ENCODE data around the gene NUDT19. TPM values are rescaled to one million over a fixed set of nuclear protein-coding genes. Genes with fewer than 3 reads are reported as not detected.
"Not testable (repeated sequence)": the region's sequence is repeated elsewhere in the genome, so short reads cannot be mapped to it uniquely, and the experiment has no call there.

Gene NUDT19
- total and polyA plus RNA-seq, 9 of the 15 experiments (the other 6 are each of a cell fraction or from before 2014, with no cell fraction given), result 9.6 to 38.6 (median 14.4) TPM

DNA sequence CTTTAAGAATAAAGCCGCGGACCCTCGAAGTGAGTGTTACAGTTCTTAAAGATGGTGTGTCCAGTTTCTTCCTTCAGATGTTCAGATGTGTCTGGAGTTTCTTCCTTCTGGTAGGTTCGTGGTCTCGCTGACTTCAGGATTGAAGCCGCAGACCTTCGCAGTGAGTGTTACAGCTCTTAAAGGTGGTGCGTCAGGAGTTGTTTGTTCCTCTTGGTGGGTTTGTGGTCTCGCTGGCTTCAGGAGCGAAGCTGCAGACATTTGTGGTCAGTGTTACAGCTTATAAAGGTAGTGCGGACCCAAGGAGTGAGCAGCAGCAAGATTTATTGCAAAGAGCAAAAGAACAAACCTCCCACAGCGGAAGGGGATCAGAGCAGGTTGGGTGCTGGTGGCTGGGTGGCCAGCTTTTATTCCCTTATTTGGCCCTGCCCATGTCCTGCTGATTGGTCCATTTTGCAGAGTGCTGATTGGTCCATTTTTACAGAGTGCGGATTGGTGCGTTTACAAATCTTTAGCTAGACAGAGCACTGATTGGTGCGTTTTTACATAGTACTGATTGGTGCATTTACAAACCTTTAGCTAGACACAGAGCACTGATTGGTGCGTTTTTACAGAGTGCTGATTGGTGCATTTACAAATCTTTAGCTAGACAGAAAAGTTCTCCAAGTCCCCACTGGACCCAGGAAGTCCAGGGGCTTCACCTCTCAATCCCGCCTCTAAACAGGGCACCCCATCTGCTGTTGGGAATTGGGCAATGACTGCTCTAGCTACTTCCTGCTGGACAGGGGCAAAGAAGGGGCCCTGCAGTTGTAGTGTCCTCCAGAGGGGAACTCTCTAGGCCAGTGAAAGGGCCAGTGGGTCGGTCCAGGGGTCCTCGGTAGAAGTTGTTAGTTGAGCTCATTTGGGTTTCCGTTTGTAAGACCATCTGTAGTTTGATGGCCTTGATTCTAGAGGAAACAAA is 1.8 kb downstream of the NUDT19 start:
- BruUV-seq (replicated peaks), result TSS peak; percentile 94
- Histone ChIP-seq H3K36me3 (ENCODE audit: control insufficient read depth, insufficient read depth, low read length) (peaks cover 44% of the 10 kb centered on the region), H3K27ac (ENCODE audit: extremely low read depth, low read depth, low read length) (peak overlapping the region; percentile 86), H3K4me3 (peak overlapping the region; percentile 73), H3K9ac (ENCODE audit: insufficient read depth in 1 of 2, low read depth in 2 of 2, low read length in 2 of 2) (peak overlapping the region; percentile 89 to 100; a peak in 3 of 4 replicates), H3K9me3 (replicated peaks; ENCODE audit: control insufficient read depth, insufficient read depth, low read depth, low read length) (peaks cover 23% of the 10 kb centered on the region), H3K79me2 (ENCODE audit: control insufficient read depth, insufficient read depth, low read length) (peaks cover 85% of the 10 kb centered on the region), H3K4me1 (replicated peaks in 1 of 2; ENCODE audit: control insufficient read depth in 2 of 2, insufficient read depth in 2 of 2, low read length in 2 of 2) (peaks cover 9 to 22% of the 10 kb centered on the region in 2 experiments; a peak in 4 of 5 replicates), H3K4me2 (ENCODE audit: insufficient read depth, low read length) (peak overlapping the region; percentile 96)
- peak in 1 of 4 experiments; percentile 81 for DNase-seq (ENCODE audit: extremely low read depth in 1 of 4, low spot score in 3 of 4)
- WGBS (ENCODE audit: insufficient coverage, low coverage, missing lambda C conversion rate), result 58% methylated on average over 20 of the region's 20 CpGs
- H3K27me3 ChIP-seq (ENCODE audit: control insufficient read depth in 2 of 2, insufficient read depth in 2 of 2, low read length in 2 of 2); CTCF ChIA-PET (ENCODE audit: low intra/inter-chr PET ratio); FAIRE-seq; H3K9me1 ChIP-seq (ENCODE audit: control insufficient read depth, insufficient read depth, low read length); H4K20me1 ChIP-seq (replicated peaks; ENCODE audit: control insufficient read depth, insufficient read depth, low read length); H2AFZ ChIP-seq (ENCODE audit: low read depth, low read length); in situ Hi-C loops (cut with MboI); TF ChIP-seq MYC (CRISPR knock-in tag; IDR thresholded peaks at IDR 0.05; ENCODE audit: borderline replicate concordance, low read depth): not testable (repeated sequence)
- POLR2A ChIA-PET, result interaction anchor here (0.6 to 1.9 kb wide), 8 partner anchors 15 to 94 kb away, joined by 3 to 6 read pairs (median 4); partner anchors contain the start of genes ANKRD27 and RGS9BP
- peak; percentile 52 for ATAC-seq
- intact Hi-C loops (cut with micrococcal nuclease), result loop anchor here (10.0 kb wide), 1 partner anchor 281 kb away; the partner anchor contains the start of genes CEP89 and FAAP24
- TF ChIP-seq POLR2AphosphoS5 (IDR thresholded peaks at IDR 0.05; ENCODE audit: control insufficient read depth, insufficient read depth, low read depth, low read length) (peak; percentile 85), NFYB (IDR thresholded peaks at IDR 0.05; ENCODE audit: extremely low read depth, insufficient read length) (peak; percentile 96), POLR2G (IDR thresholded peaks at IDR 0.05; ENCODE audit: low read depth, low read length) (peak; percentile 72), POLR2A (conservative IDR thresholded peaks at IDR 0.05) (peak; percentile 97), C11orf30 (IDR thresholded peaks at IDR 0.05; ENCODE audit: low read depth) (peak; percentile 57; the same call in 1 of the 2 replicates), CBX1 (IDR thresholded peaks at IDR 0.05; ENCODE audit: low read depth) (peak; percentile 45; the same call in 1 of the 2 replicates), RBFOX2 (IDR thresholded peaks at IDR 0.05; ENCODE audit: low read depth, low read length) (peak; percentile 34; the same call in 1 of the 2 replicates), SUPT5H (IDR thresholded peaks at IDR 0.05) (peak; percentile 94), ESRRA (IDR thresholded peaks at IDR 0.05; ENCODE audit: borderline replicate concordance, low read depth) (peak; percentile 9; the same call in 1 of the 2 replicates), MBD2 (IDR thresholded peaks at IDR 0.05; ENCODE audit: borderline replicate concordance, low read depth) (peak; percentile 86; the same call in 1 of the 2 replicates), FOS (IDR thresholded peaks at IDR 0.05; ENCODE audit: extremely low read depth, insufficient read length) (peak; percentile 66), MYC (IDR thresholded peaks at IDR 0.05; ENCODE audit: low read depth, low read length) (peak; percentile 50; the same call in 1 of the 2 replicates), GTF2A2 (tag; IDR thresholded peaks at IDR 0.05) (0 out of 2 replicates have a peak, but pooled peaks have one; percentile 24), ZNF316 (IDR thresholded peaks at IDR 0.05) (peak; percentile 85), CBX5 (IDR thresholded peaks at IDR 0.05; ENCODE audit: borderline replicate concordance, low read depth) (peak; percentile 66; the same call in 1 of the 2 replicates), MEIS2 (IDR thresholded peaks at IDR 0.05; ENCODE audit: partially characterized antibody) (peak; percentile 53), RCOR1 (IDR thresholded peaks at IDR 0.05; ENCODE audit: borderline replicate concordance in 1 of 2, low read depth in 2 of 2, low read length in 2 of 2) (0 out of 4 replicates have a peak, but pooled peaks of 1 of the 2 experiments have one; percentile 27), ZFP36 (IDR thresholded peaks at IDR 0.05; ENCODE audit: low read depth, low read length, partially characterized antibody) (peak; percentile 49)
- TF ChIP-seq, protein P1, sequence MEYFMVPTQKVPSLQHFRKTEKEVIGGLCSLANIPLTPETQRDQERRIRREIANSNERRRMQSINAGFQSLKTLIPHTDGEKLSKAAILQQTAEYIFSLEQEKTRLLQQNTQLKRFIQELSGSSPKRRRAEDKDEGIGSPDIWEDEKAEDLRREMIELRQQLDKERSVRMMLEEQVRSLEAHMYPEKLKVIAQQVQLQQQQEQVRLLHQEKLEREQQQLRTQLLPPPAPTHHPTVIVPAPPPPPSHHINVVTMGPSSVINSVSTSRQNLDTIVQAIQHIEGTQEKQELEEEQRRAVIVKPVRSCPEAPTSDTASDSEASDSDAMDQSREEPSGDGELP (CRISPR knock-in tag; IDR thresholded peaks at IDR 0.05; ENCODE audit: borderline replicate concordance), result peak; percentile 18; the same call in 1 of the 2 replicates
- TF ChIP-seq, protein P2, sequence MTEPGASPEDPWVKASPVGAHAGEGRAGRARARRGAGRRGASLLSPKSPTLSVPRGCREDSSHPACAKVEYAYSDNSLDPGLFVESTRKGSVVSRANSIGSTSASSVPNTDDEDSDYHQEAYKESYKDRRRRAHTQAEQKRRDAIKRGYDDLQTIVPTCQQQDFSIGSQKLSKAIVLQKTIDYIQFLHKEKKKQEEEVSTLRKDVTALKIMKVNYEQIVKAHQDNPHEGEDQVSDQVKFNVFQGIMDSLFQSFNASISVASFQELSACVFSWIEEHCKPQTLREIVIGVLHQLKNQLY (CRISPR knock-in tag; conservative IDR thresholded peaks at IDR 0.05), result 0 out of 4 replicates have a peak, but pooled peaks of 1 of the 2 experiments have one; percentile 50

Data from K562 (cell line).